ENCODE results near the gene GLYAT.

- no peak for TF ChIP-seq EZH2 (IDR thresholded peaks at IDR 0.05; ENCODE audit: borderline replicate concordance, low read depth, low read length, severe bottlenecking)
- TF ChIP-seq CTCF (IDR thresholded peaks at IDR 0.05; ENCODE audit: borderline replicate concordance, extremely low read depth, low read length, poor library complexity, severe bottlenecking) = no peak
Observed at GRCh38 chr11:58768137-58768536, 36.4 kb upstream of the GLYAT start.
